ENCODE data around the gene ATR. TPM values are rescaled to one million over a fixed set of nuclear protein-coding genes. Genes with fewer than 3 reads are reported as not detected.

Gene ATR
- total and polyA plus RNA-seq, 9 of the 15 experiments (the other 6 are each of a cell fraction or from before 2014, with no cell fraction given): 18.0 to 37.8 (median 23.2) TPM

DNA sequence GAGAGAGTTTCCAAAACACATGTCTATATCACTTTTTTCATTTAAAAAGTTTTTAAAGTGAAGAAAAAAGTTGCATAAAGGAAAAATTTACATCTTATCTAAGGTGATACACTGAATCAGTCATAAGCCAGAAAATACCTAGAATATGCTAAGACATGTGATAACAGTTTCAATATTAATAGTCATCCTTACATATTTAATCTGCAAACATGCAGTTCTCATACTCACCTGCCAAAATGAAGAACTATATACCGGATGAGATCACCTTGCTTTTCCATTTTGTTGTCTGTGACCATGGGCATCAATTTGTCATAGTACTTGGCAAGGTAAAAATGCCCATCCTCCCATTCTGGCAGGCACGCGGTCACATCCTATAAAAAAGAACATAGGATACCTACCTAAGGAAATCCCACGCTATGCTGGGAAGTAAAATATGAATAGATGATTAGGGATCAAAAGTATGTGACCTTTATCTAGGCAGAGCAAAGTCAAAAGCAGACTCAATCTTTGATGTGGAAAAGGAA lies 93.6 kb downstream of the ATR start:
- H3K36me3 ChIP-seq (ENCODE audit: control insufficient read depth, insufficient read depth, low read length): peaks cover 75% of the 10 kb centered on the region
- TF ChIP-seq POLR2AphosphoS5 (IDR thresholded peaks at IDR 0.05; ENCODE audit: control insufficient read depth, insufficient read depth, low read depth, low read length): no peak
- TF ChIP-seq ZNF79 (CRISPR knock-in tag; IDR thresholded peaks at IDR 0.05; ENCODE audit: low read depth): no peak
- TF ChIP-seq, protein P1, sequence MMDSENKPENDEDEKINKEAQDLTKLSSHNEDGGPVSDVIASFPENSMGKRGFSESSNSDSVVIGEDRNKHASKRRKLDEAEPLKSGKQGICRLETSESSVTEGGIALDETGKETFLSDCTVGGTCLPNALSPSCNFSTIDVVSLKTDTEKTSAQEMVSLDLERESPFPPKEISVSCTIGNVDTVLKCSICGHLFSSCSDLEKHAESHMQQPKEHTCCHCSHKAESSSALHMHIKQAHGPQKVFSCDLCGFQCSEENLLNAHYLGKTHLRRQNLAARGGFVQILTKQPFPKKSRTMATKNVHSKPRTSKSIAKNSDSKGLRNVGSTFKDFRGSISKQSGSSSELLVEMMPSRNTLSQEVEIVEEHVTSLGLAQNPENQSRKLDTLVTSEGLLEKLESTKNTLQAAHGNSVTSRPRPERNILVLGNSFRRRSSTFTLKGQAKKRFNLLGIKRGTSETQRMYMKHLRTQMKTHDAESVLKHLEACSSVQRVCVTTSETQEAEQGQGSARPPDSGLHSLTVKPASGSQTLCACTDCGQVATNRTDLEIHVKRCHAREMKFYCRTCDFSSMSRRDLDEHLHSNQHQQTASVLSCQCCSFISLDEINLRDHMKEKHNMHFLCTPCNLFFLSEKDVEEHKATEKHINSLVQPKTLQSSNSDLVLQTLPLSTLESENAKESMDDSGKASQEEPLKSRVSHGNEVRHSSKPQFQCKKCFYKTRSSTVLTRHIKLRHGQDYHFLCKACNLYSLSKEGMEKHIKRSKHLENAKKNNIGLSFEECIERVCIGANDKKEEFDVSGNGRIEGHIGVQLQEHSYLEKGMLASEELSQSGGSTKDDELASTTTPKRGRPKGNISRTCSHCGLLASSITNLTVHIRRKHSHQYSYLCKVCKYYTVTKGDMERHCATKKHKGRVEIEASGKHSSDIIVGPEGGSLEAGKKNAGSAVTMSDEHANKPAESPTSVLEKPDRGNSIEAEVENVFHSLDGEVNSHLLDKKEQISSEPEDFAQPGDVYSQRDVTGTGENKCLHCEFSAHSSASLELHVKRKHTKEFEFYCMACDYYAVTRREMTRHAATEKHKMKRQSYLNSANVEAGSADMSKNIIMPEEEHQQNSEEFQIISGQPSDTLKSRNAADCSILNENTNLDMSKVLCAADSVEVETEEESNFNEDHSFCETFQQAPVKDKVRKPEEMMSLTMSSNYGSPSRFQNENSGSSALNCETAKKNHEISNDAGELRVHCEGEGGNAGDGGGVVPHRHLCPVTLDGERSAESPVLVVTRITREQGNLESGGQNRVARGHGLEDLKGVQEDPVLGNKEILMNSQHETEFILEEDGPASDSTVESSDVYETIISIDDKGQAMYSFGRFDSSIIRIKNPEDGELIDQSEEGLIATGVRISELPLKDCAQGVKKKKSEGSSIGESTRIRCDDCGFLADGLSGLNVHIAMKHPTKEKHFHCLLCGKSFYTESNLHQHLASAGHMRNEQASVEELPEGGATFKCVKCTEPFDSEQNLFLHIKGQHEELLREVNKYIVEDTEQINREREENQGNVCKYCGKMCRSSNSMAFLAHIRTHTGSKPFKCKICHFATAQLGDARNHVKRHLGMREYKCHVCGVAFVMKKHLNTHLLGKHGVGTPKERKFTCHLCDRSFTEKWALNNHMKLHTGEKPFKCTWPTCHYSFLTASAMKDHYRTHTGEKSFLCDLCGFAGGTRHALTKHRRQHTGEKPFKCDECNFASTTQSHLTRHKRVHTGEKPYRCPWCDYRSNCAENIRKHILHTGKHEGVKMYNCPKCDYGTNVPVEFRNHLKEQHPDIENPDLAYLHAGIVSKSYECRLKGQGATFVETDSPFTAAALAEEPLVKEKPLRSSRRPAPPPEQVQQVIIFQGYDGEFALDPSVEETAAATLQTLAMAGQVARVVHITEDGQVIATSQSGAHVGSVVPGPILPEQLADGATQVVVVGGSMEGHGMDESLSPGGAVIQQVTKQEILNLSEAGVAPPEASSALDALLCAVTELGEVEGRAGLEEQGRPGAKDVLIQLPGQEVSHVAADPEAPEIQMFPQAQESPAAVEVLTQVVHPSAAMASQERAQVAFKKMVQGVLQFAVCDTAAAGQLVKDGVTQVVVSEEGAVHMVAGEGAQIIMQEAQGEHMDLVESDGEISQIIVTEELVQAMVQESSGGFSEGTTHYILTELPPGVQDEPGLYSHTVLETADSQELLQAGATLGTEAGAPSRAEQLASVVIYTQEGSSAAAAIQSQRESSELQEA (IDR thresholded peaks at IDR 0.05; ENCODE audit: low read depth): no peak
- no peak for TF ChIP-seq ZNF449 (CRISPR knock-in tag; IDR thresholded peaks at IDR 0.05)
- TF ChIP-seq U2AF2 (optimal IDR thresholded peaks at IDR 0.05; ENCODE audit: low read depth, low read length): no peak
- TF ChIP-seq PURB (CRISPR knock-in tag; IDR thresholded peaks at IDR 0.05; ENCODE audit: low read depth): no peak
- TF ChIP-seq DNMT1 (IDR thresholded peaks at IDR 0.05): no peak
- no peak for TF ChIP-seq HDGF (IDR thresholded peaks at IDR 0.05)
- TF ChIP-seq SREBF1 (IDR thresholded peaks at IDR 0.05; ENCODE audit: borderline replicate concordance, low read depth, low read length): no peak
- TF ChIP-seq ZNF586 (CRISPR knock-in tag; conservative IDR thresholded peaks at IDR 0.05): no peak
- no peak for TF ChIP-seq ARID3B (CRISPR knock-in tag; IDR thresholded peaks at IDR 0.05; ENCODE audit: borderline replicate concordance)
- TF ChIP-seq ZNF212 (CRISPR knock-in tag; IDR thresholded peaks at IDR 0.05): no peak
- TF ChIP-seq HNRNPL (IDR thresholded peaks at IDR 0.05; ENCODE audit: low read depth, low read length): no peak

More for the DNA sequence above, 93.6 kb downstream of the ATR start:
- in situ Hi-C loops (cut with MboI): no loop called here
- H4K20me1 ChIP-seq (replicated peaks; ENCODE audit: control insufficient read depth, insufficient read depth, low read length): no peaks in the 10 kb centered on the region
- H3K27me3 ChIP-seq (ENCODE audit: control insufficient read depth in 2 of 2, insufficient read depth in 2 of 2, low read length in 2 of 2): no peaks in the 10 kb centered on the region
- 99% methylated on average over 4 of the region's 4 CpGs for WGBS (ENCODE audit: insufficient coverage, low coverage, missing lambda C conversion rate)
- DNase-seq (ENCODE audit: extremely low read depth in 1 of 4, low spot score in 3 of 4) (no peak), ATAC-seq (no peak), FAIRE-seq (no peak)
- ChIA-PET POLR2A (no interaction called here), CTCF (ENCODE audit: low intra/inter-chr PET ratio) (no interaction called here)
- no peak overlapping the region for H3K27ac ChIP-seq (ENCODE audit: extremely low read depth, low read depth, low read length)
- H3K79me2 ChIP-seq (ENCODE audit: control insufficient read depth, insufficient read depth, low read length): no peaks in the 10 kb centered on the region
- H3K4me2 ChIP-seq (ENCODE audit: insufficient read depth, low read length): no peak overlapping the region
- H2AFZ ChIP-seq (ENCODE audit: low read depth, low read length): no peak overlapping the region
- no peaks in the 10 kb centered on the region for H3K4me1 ChIP-seq (replicated peaks in 1 of 2; ENCODE audit: control insufficient read depth in 2 of 2, insufficient read depth in 2 of 2, low read length in 2 of 2)
- no TSS peak for BruUV-seq (replicated peaks)
- H3K9me1 ChIP-seq (ENCODE audit: control insufficient read depth, insufficient read depth, low read length): no peaks in the 10 kb centered on the region
- no peak overlapping the region for H3K4me3 ChIP-seq
- intact Hi-C loops (cut with micrococcal nuclease): no loop called here
- peaks cover 15% of the 10 kb centered on the region for H3K9me3 ChIP-seq (replicated peaks; ENCODE audit: control insufficient read depth, insufficient read depth, low read depth, low read length)
- no peak overlapping the region for H3K9ac ChIP-seq (ENCODE audit: insufficient read depth in 1 of 2, low read depth in 2 of 2, low read length in 2 of 2)
